ENCODE data around the gene GPR146. TPM values are rescaled to one million over a fixed set of nuclear protein-coding genes. Genes with fewer than 3 reads are reported as not detected.

GPR146 gene
- total RNA-seq, 1 donor from 2014 or later: 15.8 TPM

DNA sequence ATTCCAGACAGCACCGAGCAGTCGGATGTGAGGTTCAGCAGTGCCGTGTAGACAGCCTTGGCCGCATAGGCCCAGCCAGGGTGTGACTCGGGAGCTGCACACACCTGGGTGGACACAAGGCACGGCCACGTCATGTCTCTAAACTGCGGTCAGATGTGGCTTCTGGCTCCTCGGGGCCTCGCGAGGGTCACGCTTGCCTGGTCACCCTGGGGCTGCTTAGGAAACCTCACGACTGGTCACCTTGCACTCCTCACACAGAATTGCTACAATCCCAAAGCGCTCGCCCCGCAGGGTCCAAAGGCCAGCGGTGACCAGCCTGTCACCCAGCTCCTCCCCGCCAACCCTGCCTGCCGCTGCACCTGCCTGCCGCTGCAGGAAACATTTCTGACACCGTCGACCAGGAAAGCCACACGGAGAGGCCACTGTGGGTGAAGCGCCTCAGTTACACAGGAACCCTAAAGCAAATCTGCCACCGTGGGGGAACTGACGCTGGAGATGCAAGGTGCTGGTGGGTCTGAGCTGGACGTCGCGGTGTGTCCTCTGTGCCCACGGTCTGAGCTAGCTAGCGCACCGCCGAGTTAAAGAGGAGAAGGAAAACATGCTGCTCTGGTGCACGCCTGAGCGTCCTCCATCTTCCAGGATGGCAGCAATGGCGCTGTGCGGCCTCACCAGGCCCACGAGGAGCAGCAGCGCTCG is 48.6 kb downstream of the GPR146 start:
- DNase-seq: no peak

DNA sequence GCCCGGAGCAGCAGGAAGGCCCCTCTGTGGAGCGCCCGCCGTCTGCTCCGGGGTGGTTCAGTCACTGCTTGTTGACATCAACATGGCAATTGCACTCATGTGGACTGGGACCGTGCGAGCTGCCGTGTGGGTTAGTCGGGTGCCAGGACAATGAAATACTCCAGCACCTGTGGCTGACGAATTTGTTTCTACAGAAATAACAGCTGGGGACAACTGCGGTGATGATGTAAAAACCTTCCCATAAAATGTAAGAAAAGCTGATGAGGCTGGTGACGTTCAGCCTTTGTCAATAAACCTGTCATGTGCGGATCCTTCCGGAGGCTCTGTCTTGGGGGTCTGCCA is 49.1 kb downstream of the GPR146 start:
- DNase-seq: peak; percentile 84

DNA sequence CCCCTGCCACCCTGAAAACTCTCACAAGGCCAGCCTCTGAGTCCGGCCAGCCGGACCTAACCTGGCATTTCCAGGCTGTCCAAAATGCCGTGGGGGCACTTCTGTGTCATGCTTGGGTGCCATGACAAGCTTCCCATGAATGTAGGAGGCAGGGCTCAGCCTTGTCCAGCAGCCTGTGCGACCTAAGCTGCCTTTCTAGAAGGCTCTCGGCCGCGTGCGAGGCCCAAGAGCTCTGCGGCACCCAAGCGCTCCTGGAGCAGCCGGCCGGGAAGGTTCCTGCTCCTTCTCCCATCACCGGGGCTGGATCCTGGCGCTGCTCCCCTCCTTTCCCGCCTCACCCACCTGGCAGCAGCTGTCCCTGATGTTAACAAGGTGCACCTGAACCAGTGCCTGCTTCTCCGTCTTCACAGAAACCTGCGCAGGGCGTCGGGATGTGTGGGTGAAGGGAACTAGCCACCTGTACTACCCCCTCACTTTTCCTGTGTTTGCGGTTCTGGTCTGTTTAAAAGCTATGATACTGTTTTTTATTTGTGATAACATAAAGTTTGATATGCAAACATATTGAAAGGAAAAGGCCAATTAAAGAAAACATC is 49.7 kb downstream of the GPR146 start:
- no peak for DNase-seq

DNA sequence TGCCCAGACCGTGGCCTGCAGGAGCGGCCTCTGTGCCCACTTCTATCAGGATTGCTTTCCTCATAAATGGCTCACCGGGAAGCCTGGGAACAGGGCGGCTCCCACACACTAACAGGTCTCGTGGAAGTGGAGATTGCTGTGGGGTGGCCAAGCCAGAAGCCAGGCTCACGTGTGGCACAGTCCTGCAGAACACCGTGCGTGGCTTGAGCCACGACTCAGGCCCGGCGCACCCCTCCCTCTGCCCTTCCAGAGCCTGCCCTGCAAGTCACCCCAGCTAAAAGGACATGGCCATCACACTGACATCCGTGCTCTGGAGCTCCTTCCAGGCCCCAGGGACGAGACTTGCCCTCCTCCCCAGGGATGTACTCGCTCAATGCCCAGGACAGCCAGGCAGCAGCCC is 50.5 kb downstream of the GPR146 start:
- no peak for DNase-seq

DNA sequence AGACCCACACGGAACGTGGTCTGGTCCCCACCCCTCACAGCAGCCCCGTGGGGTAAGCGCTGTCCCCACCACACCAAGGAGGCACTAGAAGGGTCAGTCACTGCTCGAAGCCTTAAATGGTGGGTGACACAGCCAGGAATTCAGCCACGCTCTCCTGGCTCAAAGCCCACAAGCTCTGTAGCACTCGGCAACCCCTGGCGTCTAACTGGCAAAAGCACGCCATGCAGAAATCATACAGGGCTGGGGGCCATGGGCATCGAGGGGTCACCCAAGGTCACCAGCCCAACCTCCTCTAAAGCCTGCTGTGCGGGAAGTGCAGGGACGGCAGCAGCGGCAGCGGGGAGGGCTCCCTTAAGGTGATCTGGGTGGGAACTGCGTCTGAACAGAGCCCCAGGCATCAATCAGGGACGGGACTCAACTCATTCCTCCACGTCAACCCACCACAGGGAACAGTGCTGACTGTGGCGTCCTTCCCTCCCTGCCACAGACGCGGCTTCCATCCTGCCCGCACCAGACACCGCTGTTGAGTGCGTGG is 51.3 kb downstream of the GPR146 start:
- DNase-seq: no peak

DNA sequence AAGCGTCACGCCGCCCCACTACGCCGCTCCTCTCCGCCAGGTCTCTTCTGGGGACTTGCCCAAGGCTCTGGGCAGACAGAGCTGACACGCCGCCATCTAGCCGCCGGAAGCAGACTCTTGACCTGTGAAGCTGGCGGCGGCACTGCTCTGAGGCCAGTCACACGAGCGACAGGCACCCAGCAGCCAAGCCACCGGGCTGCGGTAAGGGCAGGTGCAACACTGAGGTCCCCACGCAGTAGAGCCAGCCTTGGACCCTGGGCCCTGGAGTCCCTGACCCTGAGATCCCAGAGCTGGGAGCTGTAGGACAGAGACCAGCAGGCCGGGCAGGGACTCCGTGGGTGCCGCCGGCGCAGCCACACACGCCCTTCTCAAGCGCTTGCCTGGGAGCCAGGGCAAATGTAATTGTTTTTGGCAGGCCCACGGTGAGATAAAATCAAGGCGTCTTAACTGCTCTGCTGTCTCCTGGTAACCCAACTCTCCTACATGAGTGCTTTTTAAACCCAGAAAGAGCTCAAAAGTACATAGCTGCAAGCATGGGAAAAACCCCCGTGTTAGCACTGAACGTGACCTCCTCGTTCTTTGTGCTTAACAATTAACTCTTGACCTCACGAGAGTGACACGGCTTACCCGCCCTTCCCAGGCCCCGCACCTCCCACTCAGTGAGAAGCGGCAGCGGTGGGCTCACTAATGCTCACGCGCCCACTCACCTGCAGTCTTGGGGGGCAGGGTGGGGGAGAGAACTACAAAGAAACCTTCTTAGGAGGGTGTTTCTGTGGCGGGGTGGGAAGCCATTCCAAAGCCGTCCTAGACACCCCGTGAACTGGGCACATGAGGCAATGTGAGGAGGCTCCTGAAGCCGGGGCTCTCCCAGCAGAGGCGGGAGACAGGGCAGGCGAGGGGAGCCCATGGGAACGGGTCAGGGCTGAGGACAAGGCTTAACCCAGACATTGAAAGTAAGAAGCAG is 52.1 kb downstream of the GPR146 start:
- DNase-seq: no peak

DNA sequence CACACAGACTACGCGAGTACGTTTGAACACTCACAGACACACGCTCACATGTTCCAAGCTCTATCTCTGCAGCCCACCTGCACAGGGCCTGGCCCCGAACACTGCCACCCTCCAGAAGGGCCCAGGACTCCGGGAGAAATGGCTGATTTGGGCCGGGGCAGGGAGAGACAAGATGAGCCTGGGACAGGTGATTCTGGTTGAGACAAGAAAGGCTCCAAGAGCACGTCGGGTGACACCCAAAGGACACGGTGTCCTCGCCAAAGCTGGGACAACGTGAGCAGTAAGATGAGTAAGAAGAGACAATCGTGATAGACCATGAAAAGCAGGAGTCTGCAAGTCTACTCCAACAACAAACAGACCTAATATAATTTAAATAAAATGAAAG is 52.8 kb downstream of the GPR146 start:
- no peak for DNase-seq

DNA sequence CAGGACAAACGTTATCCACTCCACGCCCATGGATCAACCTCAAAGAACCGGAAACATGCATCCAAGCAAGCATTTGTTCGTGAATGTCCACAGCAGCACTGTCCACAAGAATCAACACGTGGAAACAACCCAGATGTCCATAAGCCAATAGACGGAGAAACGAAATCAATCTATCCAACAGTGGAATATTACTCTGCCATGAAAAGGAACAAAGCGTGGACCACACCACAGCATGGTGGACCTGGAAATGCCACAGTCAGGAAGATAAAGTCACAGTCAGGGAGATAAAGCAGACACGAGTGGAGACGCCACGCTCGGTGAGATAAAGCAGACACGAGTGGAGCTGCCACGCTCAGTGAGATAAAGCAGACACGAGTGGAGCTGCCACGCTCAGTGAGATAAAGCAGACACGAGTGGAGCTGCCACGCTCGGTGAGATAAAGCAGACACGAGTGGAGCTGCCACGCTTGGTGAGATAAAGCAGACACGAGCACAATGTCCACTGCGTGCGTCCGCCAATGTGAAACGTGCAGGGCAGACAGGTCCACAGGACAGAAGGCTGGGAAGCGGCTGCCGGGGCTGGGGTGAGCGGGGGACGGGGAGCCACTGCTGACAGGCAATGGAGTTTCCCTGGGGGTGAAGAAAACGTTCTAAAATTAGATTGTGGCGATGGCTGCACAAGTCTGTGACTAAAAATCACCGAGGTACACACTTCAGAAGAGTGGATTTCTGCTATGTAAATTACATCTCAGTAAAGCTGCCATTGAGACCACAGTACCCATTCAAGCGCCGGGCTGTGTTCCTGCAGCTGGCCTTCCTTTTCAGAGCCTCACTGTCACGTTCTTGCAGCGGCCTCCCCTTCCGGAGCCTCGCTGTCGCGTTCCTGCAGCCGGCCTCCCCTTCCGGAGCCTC is 54.2 kb downstream of the GPR146 start:
- no peak for DNase-seq

DNA sequence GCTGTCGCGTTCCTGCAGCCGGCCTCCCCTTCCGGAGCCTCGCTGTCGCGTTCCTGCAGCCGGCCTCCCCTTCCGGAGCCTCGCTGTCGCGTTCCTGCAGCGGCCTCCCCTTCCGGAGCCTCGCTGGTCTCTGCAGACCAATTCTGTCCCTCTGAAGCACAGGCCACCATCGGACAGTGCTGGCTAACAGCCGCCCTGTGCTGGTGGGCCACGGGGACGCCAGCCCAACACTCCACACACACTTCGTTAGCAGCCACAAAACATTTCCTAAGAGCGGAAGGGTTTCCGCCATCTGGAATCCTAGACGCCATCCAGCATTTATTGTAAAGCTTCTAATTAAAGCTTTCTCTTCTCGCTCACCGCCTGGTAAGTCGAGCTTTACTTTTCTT is 54.8 kb downstream of the GPR146 start:
- no peak for DNase-seq

DNA sequence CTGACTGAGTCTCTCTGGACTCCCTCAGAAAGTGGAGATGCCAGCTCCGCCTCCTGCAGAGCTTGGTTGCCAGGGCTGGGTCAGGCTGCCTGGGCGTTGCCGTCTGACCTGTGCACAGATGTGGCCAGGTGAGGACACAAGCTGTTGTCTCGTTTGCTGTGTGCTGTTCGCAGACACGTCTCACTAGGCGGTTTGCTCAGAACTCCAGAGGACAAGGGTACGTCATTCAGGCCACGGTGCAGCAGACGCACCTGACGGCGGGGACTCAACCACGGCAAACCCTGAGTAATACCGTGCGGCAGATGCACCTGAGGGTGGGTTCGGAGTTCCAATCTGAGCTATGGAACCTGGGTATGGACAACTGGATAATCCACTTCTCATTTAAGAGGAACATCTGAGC is 55.3 kb downstream of the GPR146 start:
- no peak for DNase-seq

DNA sequence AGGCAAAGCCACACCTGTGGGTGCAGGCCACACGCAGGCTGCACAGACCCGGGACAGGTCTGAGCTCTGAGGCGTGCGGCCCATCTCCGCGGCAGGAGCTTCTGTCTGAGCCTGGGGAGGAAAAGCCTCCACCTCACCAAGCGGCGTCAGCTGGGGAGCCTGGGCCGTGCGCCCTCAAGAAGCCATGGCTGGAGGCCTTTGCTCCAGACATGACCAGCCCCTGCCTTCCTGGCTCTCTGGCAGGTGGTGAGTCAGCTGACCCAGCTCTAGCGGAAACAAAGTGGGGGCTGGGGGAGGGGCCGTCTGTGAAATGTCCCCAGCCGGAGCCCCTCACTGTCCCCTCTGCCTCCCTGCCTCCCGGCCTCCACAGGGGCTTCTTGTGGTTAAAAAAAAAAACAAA is 56.0 kb downstream of the GPR146 start:
- DNase-seq: no peak

DNA sequence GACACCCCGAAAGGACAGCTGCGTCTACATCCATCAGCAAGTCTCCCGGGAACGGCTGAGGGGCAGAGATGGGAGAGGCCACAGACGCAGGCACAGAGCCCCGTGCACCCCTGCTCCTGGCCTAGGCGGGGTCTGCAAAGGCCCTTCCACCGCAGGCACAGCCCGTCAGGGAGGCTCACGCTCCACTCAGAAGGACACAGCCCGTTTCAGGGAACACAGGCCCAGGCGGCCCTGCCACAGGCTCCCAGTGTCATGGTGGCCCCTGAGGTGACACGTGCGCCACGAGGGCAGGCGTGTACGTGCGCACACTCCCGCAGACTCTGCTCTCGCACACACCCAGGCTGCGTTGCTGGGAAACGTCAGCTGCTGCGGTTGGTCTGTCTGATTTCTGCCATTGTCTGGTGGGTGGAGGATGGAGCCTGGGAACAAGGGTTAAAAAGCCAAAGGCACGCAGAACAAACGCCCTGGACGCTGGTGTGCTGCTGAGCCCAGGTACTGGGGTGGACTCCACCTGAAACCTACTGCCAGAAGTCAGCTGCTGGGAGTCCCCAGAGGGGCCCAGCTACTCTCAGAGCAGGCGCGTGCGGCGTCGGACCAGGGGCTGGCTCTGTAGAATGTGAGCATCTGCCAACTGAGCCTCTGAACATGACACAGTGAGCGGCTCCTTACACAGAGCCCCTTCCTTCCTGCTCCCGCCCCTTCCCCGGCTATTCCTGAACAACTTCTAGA is 56.7 kb downstream of the GPR146 start:
- peak; percentile 77 for DNase-seq

DNA sequence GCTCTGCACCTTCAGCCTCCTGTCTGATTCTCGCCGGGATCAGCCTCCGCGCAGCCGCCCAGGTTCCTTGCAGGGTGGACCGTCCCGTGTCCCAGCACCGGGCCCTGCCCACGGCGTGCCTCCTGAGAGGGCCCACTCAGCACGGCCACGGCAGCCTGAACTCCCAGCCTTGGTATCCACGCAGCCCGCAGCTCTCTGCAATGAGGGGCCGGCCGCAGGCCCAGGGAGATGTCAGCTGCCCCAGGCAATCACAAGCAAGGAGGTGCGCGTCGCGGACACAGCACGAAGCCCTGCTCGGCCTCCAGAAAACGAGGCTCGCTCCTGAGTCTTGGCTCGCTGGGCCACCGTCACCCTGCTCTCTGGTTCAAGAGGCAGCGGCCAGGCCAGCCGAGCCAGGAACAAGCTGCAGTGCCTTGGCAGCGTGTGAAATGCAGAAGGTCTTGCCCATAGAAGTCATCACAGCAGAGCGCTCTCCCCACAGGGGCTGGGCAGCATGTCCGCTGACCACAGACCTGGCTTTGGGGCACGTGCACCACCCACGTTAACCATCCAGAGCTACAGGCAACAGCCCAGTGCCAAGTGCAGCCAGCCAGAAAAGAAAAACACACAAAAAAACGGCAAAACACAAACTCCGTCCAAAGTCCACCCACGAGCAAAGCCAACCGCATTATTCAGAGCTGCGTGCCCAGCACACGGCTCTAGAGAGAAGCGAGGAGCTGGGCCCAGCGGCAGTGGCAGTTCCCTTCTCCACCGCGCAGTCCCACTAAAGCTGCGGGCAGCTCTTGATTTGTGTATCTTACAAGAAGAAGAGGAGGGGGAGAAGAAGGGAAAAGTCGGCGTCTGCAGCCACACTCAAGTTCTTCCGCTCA is 57.5 kb downstream of the GPR146 start:
- DNase-seq: no peak

DNA sequence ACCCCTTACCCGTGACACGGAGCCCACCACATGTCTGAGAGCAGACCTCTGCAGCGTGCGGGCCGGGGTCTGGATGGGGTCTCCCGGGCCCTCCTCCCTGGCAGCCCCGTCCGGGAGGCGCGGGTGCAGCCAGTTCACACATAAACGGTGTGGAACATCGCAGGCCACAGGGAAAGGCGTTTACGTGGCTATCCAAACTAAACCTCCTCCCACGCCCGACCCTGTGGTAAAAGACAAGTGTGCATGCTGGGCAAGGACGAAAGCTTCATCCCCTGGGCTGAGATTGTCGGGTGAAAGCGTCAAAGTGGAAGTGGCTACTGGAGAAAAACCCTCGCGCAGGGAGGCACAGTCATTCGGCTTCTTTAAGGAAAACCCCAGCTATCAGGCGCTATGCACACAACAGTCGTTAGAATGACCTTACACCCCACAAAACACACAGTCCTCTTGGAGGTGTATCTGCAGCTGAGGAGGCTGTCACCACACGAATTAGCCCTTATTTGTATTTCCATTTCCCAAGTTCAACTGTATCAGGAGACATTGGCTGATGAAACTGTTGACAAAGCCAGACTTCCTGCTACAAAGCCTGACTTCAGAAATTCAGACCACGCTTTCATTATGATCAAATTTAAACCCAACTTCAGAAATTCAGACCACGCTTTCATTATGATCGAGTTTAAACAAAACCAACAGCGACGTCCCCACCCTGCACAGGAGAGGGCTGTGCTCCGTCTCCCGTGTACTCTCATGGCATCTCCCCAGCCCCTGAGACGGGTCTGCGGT is 58.9 kb downstream of the GPR146 start:
- no peak for DNase-seq

DNA sequence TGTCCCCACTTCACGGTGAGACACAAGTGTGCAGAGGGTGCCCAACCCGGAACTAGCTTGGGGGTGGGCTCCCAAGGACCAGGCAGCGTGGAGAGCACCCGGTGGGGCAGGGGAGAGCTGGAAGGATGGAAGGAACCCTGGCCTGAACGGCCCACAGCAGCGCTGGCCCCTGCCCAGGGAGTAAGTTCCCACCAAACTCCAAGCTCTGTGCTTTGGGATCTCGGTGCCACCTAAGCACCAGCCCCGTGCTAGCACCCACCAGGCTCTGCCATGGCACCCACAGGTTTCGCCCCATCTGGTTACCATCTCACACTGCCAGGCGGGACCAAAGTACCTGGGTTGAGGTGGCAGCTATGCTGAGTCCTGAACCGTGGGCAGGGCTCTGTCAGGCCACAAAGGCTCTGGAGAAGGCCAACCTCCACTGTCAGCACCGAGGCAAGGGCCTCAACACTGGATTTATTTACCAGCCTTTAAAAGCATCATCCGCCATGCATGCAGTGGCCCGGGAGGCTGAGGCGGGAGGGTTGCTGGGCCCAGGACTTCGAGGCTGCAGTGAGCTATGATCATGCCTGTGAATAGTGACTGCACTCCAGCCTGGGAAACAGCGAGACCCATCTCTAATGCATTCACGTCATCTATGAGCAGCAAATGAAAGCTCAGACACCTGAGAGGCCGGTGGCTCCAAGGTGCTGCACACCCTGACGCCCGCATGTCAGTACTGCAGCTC is 59.6 kb downstream of the GPR146 start:
- no peak for DNase-seq

DNA sequence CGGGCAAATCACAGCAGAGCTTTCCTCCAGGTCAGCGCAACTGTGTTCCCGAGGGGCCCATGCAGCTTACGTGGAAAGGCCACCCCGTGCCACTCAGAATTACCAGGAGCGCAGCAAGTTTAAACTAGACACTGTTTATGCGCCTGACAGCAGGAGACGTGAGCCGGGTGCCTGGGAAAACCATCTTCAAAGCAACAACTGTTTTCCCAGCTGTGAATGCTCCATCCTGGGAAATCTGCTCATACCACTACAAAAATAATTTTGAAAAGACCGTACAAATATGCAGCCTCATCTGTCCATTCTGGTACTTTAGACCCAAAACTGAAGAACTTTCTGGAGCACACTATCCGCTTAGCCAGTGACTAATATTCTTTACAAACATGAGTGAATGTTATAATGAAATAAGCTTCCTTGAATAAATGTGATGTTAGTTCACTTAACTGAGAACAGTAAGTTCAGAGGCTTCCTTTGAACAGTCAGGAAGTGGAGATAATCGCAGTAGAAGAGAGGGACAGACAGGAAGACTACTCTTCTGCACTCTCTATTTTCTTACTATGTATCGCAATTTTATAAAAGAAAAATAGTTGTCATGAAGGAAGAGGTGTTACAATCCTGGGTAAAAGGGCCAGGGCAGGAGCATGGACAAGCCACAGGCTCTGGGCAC is 60.3 kb downstream of the GPR146 start:
- DNase-seq: no peak

DNA sequence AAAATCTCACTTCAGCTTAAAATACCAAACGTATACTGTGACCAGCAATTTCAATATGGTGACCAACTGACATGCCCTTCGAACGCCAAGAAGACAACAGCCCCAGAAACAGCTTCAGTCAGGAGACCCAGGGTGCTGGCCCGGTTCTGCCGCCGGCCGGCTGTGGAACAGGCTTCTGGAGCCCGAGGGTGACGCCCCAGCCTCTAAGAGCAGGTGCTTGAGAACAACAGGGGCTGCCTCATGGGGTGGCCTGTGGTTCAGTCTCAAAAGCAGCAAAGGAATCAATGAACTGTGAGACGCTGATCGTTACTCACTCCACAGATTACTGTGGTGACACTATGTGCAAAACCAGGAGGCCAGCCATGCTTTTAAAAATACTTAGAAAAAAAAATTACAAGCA is 60.8 kb downstream of the GPR146 start:
- DNase-seq: no peak

All from tongue (tissue), 2 donors.